GM12875 (cell line): ENCODE results near the gene TMEM181.
"Not testable (repeated sequence)": the region's sequence is repeated elsewhere in the genome, so short reads cannot be mapped to it uniquely, and the experiment has no call there.

Experiments used
- H3K4me3 ChIP-seq: one replicate; pipeline ENCODE4 v1.5.1; 2011; ENCODE audit warnings: low read depth, low read length, control low read depth
- CTCF ChIP-seq: IDR thresholded peaks from 2 replicates; pipeline ENCODE4 v1.5.1; 2011; ENCODE audit warnings: low read depth, mild to moderate bottlenecking, control low read depth, inconsistent platforms, low read length, moderate library complexity, borderline replicate concordance; ENCODE audit not compliant: insufficient read depth

Gene TMEM181

GRCh38 chr6:158645064-158646022 is 85.5 kb downstream of the TMEM181 start:
- TF ChIP-seq CTCF: no peak
- peak overlapping the region; percentile 82 for H3K4me3 ChIP-seq

GRCh38 chr6:158646023-158646910 is 86.4 kb downstream of the TMEM181 start:
- no peak overlapping the region for H3K4me3 ChIP-seq
- no peak for TF ChIP-seq CTCF

- no peak for TF ChIP-seq CTCF
Measured at GRCh38 chr6:158647501-158647900, 87.6 kb downstream of the TMEM181 start.

GRCh38 chr6:158648682-158649131 is 88.8 kb downstream of the TMEM181 start:
- no peak for TF ChIP-seq CTCF
- no peak overlapping the region for H3K4me3 ChIP-seq

More at GRCh38 chr6:158647501-158647900, 87.6 kb downstream of the TMEM181 start:
- no peak overlapping the region for H3K4me3 ChIP-seq

GRCh38 chr6:158649289-158650143 is 89.6 kb downstream of the TMEM181 start, which contains the start of gene SYTL3:
TSS of gene SYTL3 (plus strand) at chr6:158650054. CDS start at chr6:158663269, 13,215 bp downstream.
- no peak for TF ChIP-seq CTCF
- H3K4me3 ChIP-seq: no peak within 1 kb of the TSS

- not testable (repeated sequence) for H3K4me3 ChIP-seq
Measured at GRCh38 chr6:158651981-158652737, 92.3 kb downstream of the TMEM181 start.
